GM19468 (cell line): ENCODE data around the gene RIPK1.
"Not testable (repeated sequence)": the region's sequence is repeated elsewhere in the genome, so short reads cannot be mapped to it uniquely, and the experiment has no call there.

Source experiments
- ATAC-seq: cut with Tn5 transposase; IDR thresholded peaks from one replicate; pipeline ENCODE4 v1.9.1; 2021; ENCODE audit warnings: mild to moderate bottlenecking, moderate library complexity, moderate number of reproducible peaks; ENCODE audit not compliant: unreplicated experiment; ENCODE audit errors: extremely low read depth

RIPK1 gene

GRCh38 chr6:3128356-3129108 is 60.2 kb downstream of the RIPK1 start:
- ATAC-seq: no peak

- ATAC-seq: no peak
These were observed 63.4 kb downstream of the RIPK1 start for GRCh38 chr6:3131695-3132094.

DNA sequence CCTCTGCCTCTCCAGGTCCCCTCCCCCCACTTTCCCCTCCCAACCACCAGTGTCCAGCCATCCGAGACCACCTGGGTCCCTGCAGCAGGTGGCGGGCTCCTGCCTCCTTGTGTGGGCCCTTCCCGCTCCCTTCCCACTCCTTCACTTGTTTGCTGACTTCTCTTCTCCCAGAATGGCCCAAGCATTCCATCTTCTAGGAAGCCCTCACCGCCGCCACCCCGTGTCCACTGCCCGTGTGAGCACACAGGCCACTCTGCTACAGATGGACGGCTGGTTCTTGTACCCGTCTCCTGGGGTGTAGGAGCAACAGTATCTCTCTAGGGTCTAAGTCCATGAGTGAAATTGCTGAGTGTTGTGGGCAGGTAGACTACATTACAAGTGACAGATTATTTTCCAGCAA is 65.2 kb downstream of the RIPK1 start:
- ATAC-seq: no peak

DNA sequence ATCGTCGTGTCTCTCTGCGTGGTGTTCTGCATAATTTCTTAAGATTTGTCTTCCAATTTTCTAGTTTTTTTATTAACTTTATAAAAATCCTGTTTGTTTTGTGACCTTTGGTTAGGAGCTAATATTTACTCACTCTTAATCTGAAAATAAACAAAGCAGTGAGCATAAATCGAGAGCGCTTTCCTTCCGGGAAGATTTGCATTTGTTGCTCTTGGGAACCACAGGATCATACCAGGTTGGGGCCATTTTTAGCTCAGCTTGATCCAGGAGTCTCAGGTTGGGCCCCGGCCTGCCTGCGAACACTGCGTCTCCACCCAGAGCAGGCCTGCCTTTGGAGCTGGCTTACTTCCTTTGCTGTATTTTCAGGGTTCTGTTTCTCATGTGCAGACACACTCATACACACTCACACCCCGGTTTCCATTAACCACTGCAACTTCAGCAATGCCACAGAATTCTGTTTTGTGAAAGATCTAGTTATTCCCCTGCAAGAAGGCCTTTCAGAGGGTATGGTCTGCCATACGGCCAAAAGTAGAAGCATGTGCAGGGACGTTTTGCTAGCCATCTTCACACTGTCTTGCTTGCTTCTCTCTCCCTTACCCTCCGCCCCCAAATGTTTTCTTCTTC is 67.5 kb downstream of the RIPK1 start:
- no peak for ATAC-seq

- no peak for ATAC-seq
These were observed 68.2 kb downstream of the RIPK1 start for GRCh38 chr6:3136292-3137011.

DNA sequence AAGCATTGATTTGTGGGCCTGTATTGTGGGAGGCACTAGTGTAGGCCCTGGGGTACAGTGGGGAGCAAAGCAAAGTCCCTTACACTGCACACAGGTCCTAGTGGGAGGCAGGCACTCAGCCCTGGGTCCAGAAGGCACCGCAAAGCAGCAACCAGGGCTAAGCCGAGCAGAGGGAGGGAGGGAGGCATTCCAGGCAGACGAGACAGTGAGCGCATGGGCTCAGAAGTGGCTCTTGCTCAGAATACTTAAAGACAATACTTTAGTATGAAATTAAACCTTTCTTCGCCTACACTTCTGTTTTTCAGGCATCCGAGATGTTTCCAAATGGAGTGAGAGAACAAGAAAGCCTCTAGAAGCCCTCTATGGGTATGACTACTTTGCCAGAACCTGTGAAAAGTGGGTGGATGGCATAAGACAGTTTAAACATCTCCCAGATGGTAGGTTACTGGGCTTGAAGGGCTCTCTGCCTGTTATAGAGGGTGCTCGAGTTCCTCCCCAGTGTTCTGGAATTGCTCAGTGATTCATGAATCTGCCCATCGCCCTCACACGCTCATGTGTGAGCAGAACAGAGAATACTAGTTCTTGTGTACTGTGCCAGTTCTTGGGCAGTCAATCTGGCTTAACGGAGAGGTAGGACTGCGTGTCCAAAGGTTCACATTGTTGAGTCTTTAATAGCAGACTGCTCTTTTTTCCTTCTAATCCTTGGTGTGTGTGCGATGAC is 68.9 kb downstream of the RIPK1 start:
- no peak for ATAC-seq

- not testable (repeated sequence) for ATAC-seq
These were observed 69.6 kb downstream of the RIPK1 start for GRCh38 chr6:3137873-3138272.

GRCh38 chr6:3138341-3138740 is 70.0 kb downstream of the RIPK1 start:
- no peak for ATAC-seq

- ATAC-seq: peak; percentile 59
These were observed 71.0 kb downstream of the RIPK1 start for GRCh38 chr6:3139090-3139903.

DNA sequence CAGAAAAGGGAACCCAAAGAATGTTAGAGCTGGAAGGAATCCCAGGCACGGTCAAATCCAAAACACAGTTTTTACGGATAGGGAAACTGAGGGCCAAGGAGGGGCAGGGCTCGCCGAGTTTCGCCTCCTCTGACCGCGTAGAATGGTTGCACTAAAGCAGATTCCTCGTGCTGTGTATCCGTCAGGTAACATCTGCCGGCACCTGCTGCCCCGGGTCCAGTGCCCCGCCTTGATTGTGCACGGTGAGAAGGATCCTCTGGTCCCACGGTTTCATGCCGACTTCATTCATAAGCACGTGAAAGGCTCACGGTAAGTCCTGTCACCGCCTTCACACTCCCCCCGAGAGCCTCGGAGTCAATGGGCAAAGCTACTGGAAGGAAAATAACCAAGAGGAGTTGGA is 71.9 kb downstream of the RIPK1 start:
- no peak for ATAC-seq

GRCh38 chr6:3142536-3142935 is 74.2 kb downstream of the RIPK1 start:
- ATAC-seq: no peak

- no peak for ATAC-seq
These were observed 74.9 kb downstream of the RIPK1 start for GRCh38 chr6:3143158-3143557.

DNA sequence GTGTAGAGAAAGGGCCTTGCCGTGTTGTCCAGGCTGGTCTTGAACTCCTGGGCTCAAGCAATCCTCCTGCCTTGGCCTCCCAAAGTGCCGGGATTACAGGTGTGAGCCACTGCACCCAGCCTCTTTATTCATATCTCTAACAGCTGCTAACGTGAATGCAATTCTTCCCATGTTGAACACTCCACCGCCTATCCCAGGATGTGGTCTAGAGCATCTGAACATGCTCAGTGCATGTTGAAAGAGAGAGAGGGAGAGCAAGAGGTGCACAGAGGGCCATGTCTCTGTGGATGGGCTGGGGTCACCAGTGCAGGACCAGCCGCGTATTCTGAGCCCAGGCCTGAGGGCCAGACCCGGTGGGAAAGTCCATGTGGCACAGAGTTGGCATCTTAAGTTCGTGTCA is 76.3 kb downstream of the RIPK1 start:
- no peak for ATAC-seq

DNA sequence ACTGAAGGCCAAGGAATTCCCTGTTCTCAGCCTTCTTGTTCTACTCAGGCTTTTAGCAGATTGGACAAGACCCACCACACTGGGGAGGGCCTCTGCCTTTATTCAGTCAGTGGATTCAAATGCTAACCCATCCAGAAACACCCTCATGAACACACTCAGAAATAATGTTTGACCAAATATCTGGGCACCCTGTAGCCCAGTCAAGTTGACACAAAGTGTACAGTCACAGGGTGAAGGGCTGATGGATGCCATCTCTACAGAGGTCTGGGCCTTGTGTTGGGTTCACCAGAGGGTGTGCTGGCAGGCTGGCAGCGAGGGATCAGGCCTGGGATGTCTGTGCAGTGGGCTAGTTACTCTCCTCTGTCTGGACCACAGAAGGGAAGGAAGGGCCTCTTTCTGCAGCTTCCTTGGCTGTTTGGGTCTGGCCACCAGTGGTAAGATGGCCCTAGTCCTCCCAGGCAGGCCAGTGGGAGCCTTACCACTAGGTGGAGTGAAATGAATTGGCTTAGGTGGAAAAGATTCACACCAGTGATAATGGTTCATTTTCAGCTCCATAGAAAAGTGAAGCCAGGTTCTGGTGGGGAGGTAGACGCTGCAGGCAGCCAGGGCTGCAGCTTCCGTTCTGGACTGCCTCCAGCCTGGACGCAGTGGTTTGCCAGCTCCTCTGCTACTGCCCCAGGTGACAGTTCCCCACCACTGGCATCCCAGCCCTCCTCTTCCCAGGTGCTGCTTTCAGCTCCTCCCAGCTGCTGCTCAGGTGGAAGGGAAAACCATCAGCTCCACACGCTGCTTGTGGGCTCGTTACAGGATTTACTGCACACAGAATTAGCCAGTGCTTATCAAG is 79.8 kb downstream of the RIPK1 start:
- ATAC-seq: no peak

DNA sequence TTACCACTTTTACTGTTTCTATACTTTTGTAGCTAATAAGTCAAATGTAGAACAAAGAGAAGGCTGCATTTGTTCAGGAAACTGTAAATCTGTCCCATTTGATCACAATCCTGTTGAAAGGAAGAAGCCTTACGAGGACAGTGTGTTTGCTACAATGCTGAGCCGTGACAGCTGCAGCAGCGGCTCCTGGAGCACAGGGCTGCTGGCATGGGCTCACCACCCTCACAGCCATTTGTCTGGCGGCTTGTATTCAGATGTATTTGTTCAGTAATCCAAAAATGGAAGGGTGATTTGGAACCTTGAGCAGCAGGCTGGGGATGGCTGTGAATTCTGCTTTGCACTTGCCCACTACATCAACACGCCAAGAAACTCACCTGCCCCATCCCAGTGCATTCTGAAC is 83.4 kb downstream of the RIPK1 start:
- no peak for ATAC-seq

DNA sequence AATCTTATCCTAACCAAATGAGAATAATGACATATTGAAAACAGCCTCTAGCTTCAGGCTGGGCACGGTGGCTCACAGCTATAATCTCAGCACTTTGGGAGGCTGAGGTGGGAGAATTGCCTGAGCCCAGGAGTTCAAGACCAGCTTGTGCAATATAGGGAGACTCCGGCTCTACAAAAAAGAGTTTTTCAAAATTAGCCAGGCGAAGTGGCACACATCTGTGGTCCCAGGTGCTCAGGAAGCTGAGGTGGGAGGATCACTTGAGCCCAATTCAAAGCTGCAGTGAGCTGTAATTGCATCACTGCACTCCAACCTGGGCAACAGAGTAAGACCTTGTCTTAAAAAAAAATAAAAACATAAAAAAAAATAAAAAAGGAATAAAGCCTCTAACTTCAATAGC is 84.4 kb downstream of the RIPK1 start:
- ATAC-seq: no peak

- not testable (repeated sequence) for ATAC-seq
These were observed 87.1 kb downstream of the RIPK1 start for GRCh38 chr6:3155416-3155815.

DNA sequence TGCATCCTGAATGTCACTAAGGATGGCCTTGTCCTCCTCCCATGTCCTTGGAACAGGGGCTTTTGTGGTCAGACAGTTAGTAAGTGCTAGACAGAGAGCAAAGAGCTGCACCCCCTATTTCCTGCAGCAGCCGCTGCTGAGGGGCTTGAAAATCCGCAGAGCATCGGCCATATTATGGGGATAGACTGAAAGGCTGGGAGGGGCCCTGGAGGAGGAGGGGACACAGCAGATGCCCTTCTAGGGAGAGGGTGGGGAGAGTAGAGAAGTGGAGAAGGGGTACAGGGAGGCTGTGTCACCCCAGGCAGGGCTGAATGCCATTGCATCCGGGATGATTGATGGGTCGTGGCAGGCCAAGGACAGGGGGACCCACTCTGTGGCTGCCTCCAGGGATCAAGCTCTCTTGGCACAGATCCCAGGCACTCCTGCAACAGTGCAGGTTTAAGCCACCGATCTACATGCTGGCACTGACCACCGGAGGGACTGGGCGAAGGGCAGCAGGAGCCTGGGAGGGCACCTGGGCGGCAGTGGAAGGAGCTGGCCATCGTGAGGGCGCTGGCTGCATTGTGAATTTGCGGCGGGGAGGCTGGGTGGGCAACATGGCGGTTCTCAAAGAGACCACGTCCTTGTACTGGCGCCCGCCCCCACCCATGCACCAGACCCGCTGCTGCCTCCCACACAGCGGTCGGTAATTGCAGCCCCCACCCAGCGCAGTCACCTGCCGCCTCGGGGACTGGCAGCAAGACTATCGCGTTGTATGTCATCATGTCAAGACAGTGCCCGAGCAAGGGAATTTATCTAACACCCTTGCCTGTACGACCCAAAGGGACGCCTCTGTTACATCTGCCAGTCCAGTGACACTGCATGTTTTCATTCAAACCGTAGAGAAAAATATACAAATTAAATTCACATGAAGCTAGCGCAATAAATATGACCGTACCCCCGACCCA is 88.2 kb downstream of the RIPK1 start:
- not testable (repeated sequence) for ATAC-seq
